Mesendoderm (in vitro differentiated cells): ENCODE measurements around the gene NT5C1A. TPM values are rescaled to one million over a fixed set of nuclear protein-coding genes. Genes with fewer than 3 reads are reported as not detected.
A peak's percentile ranks its signal among the peaks of the same experiment; 100 is the strongest.

Experiments
- DNase-seq: peaks from one replicate; pipeline ENCODE4 v3.0.0; 2013
- H2AK5ac ChIP-seq: 2 replicates; pipeline ENCODE4 v1.6.1; 2013; ENCODE audit warnings: low read length, inconsistent platforms
- H2BK120ac ChIP-seq: 2 replicates; pipeline ENCODE4 v1.6.1; 2013; ENCODE audit warnings: low read depth, mild to moderate bottlenecking, low read length, moderate library complexity, mixed read lengths
- H2BK15ac ChIP-seq: replicated peaks from 2 replicates; pipeline ENCODE4 v1.6.1; 2013; ENCODE audit warnings: low read depth, mild to moderate bottlenecking, moderate library complexity
- H2BK5ac ChIP-seq: 2 replicates; pipeline ENCODE4 v1.6.1; 2013; ENCODE audit warnings: low read length, inconsistent platforms
- H3K18ac ChIP-seq: 2 replicates; pipeline ENCODE4 v1.6.1; 2013; ENCODE audit warnings: mild to moderate bottlenecking, low read length, mixed read lengths
- H3K23ac ChIP-seq: one replicate; pipeline ENCODE4 v1.6.1; 2013; ENCODE audit warnings: low read length
- H3K27ac ChIP-seq: 2 replicates; pipeline ENCODE4 v1.5.1; 2013; ENCODE audit warnings: low read depth, mild to moderate bottlenecking, inconsistent platforms, low read length, moderate library complexity
- H3K27me3 ChIP-seq: 2 replicates; pipeline ENCODE4 v1.6.1; 2013; ENCODE audit warnings: low read length, control low read depth, mild to moderate bottlenecking, inconsistent platforms; ENCODE audit not compliant: insufficient read depth, poor library complexity
- H3K36me3 ChIP-seq: 2 replicates; pipeline ENCODE4 v1.6.1; 2013; ENCODE audit warnings: low read length, inconsistent platforms; ENCODE audit not compliant: control insufficient read depth, insufficient read depth
- H3K4ac ChIP-seq: one replicate; pipeline ENCODE4 v1.6.1; 2013; ENCODE audit warnings: low read depth, mild to moderate bottlenecking, low read length, moderate library complexity
- H3K4me1 ChIP-seq: 2 replicates; pipeline ENCODE4 v1.6.1; 2013; ENCODE audit warnings: low read depth, low read length, inconsistent platforms; ENCODE audit not compliant: control insufficient read depth
- H3K4me2 ChIP-seq: 2 replicates; pipeline ENCODE4 v1.6.1; 2013; ENCODE audit warnings: low read length
- H3K4me3 ChIP-seq: 2 replicates; pipeline ENCODE4 v1.5.1; 2013; ENCODE audit warnings: mild to moderate bottlenecking, low read length
- H3K56ac ChIP-seq: one replicate; pipeline ENCODE4 v1.6.1; 2013; ENCODE audit warnings: low read length
- H3K79me1 ChIP-seq: 2 replicates; pipeline ENCODE4 v1.6.1; 2013; ENCODE audit warnings: low read length, inconsistent platforms
- H3K79me2 ChIP-seq: 2 replicates; pipeline ENCODE4 v1.6.1; 2013; ENCODE audit warnings: mild to moderate bottlenecking, low read length; ENCODE audit not compliant: control insufficient read depth, insufficient read depth
- H3K9ac ChIP-seq: 2 replicates; pipeline ENCODE4 v1.6.1; 2013; ENCODE audit warnings: low read length, inconsistent platforms
- H4K5ac ChIP-seq: one replicate; pipeline ENCODE4 v1.6.1; 2013; ENCODE audit warnings: low read length
- H4K8ac ChIP-seq: one replicate; pipeline ENCODE4 v1.6.1; 2013; ENCODE audit warnings: low read depth, mild to moderate bottlenecking, control low read depth, low read length, moderate library complexity
- WGBS: extraction: QIAGEN DNeasy Blood & Tissue Kit; methylation state at CpG from one replicate; pipeline ENCODE4 v1.1.7; 2013; ENCODE audit warnings: low lambda C conversion rate, missing lambda C conversion rate; ENCODE audit not compliant: insufficient coverage; ENCODE audit errors: extremely low coverage; 5-methylcytosine and 5-hydroxymethylcytosine counted together
- polyA plus RNA-seq, 2 experiments: library from polyadenylated mRNA; stranded (reverse); fragments of 200-250 nt; gene quantifications; one replicate each; pipeline ENCODE4 v1.2.3, GENCODE V29; 2013

NT5C1A gene
- polyA plus RNA-seq (2013, experiment 1 of 2): not detected
- not detected for polyA plus RNA-seq (2013, experiment 2 of 2)

DNA sequence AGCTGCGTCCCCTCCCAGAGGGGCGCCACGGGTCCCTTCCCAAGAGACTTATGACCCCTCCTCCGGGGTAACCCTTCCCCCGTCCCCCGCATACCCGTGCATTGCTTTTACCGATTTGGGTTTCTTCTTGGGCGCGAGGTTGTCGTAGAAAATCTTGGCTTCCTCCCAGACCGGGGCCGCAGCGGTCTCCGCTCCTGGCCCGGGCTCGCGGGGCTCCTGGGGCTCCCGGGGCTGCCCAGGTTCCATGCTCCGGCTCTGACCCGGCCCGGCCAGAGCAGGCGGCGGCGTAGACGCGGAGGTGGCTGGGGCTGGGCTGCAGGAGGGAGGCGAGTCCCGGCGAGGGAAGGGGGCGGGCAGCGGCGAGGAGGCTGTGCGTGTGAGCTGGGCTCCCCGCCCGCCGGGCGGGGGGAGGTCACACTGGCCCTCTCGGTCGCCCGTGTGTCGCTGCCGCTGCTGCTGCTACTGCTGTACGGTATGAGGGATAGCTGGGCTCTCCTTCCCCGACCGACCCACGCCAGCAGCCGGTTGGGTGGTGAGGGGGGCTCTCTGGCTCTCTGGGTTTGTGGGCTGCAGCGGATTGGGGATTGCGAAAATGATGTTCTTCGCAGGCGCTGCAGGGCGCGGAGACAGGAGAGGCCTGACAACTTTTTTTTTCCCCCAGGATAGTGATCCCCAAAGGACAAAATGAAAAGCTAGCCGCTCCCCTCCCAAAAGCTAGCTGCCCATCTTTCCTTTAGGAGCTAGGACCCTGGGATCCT, at the start of gene NT5C1A:
Gene NT5C1A, minus strand, starts transcription at position 315 of the 758 bp plus-strand sequence. Its CDS starts 69 bp downstream, at position 246.
- peak within 1 kb of the TSS; percentile 42 for H3K56ac ChIP-seq

DNA sequence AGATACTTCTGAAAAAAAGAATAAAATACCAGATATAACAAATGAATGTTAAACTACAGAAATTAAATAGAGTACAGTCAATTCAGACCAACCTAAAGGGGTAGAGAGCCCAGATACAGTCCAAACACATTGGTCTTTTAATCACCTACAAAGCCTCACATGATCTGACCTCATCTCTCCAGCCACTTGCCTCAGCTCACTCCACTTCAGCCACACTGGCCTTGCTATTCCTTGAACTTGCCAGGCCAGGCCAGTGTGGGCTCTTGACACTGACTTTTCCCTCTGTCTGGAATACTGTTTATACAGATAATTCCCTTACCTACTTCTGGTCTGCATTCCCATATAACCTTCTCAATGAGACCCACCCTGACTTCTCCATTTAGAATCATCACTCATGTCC, 49.8 kb upstream of the NT5C1A start:
- H3K27ac ChIP-seq: no peak overlapping the region
- H3K4ac ChIP-seq: no peak overlapping the region
- H4K8ac ChIP-seq: no peak overlapping the region
- no peak overlapping the region for H3K4me3 ChIP-seq
- no peak overlapping the region for H2AK5ac ChIP-seq
- no peak overlapping the region for H3K56ac ChIP-seq
- no peaks in the 10 kb centered on the region for H3K4me1 ChIP-seq
- H2BK15ac ChIP-seq: no peak overlapping the region
- H3K27me3 ChIP-seq: peaks cover 22% of the 10 kb centered on the region
- H4K5ac ChIP-seq: no peak overlapping the region
- no peak overlapping the region for H3K23ac ChIP-seq
- no peaks in the 10 kb centered on the region for H3K36me3 ChIP-seq
- no peak overlapping the region for H3K18ac ChIP-seq
- H3K79me1 ChIP-seq: no peaks in the 10 kb centered on the region
- H3K4me2 ChIP-seq: no peak overlapping the region
- DNase-seq: no peak
- no peak overlapping the region for H3K9ac ChIP-seq
- H3K79me2 ChIP-seq: no peaks in the 10 kb centered on the region
- no peak overlapping the region for H2BK120ac ChIP-seq
- H2BK5ac ChIP-seq: no peak overlapping the region

More for the DNA sequence above, at the start of gene NT5C1A:
- H3K4me2 ChIP-seq: peak within 1 kb of the TSS; percentile 56
- H2BK120ac ChIP-seq: no peak within 1 kb of the TSS
- H3K27ac ChIP-seq: no peak within 1 kb of the TSS
- no peak within 1 kb of the TSS for H2BK5ac ChIP-seq
- no peak for DNase-seq
- WGBS: no CpG with 5 or more reads among the region's 55 CpGs
- no peak within 1 kb of the TSS for H3K9ac ChIP-seq
- peaks cover 39% of the 10 kb centered on the region for H3K27me3 ChIP-seq
- H3K79me1 ChIP-seq: no peaks in the 10 kb centered on the region
- H4K5ac ChIP-seq: no peak within 1 kb of the TSS
- no peaks in the 10 kb centered on the region for H3K79me2 ChIP-seq
- H2BK15ac ChIP-seq: no peak within 1 kb of the TSS
- H3K4me1 ChIP-seq: no peaks in the 10 kb centered on the region
- H3K18ac ChIP-seq: no peak within 1 kb of the TSS
- H3K36me3 ChIP-seq: no peaks in the 10 kb centered on the region
- no peak within 1 kb of the TSS for H3K4me3 ChIP-seq
- no peak within 1 kb of the TSS for H2AK5ac ChIP-seq
- no peak within 1 kb of the TSS for H3K4ac ChIP-seq
- no peak within 1 kb of the TSS for H3K23ac ChIP-seq
- no peak within 1 kb of the TSS for H4K8ac ChIP-seq

DNA sequence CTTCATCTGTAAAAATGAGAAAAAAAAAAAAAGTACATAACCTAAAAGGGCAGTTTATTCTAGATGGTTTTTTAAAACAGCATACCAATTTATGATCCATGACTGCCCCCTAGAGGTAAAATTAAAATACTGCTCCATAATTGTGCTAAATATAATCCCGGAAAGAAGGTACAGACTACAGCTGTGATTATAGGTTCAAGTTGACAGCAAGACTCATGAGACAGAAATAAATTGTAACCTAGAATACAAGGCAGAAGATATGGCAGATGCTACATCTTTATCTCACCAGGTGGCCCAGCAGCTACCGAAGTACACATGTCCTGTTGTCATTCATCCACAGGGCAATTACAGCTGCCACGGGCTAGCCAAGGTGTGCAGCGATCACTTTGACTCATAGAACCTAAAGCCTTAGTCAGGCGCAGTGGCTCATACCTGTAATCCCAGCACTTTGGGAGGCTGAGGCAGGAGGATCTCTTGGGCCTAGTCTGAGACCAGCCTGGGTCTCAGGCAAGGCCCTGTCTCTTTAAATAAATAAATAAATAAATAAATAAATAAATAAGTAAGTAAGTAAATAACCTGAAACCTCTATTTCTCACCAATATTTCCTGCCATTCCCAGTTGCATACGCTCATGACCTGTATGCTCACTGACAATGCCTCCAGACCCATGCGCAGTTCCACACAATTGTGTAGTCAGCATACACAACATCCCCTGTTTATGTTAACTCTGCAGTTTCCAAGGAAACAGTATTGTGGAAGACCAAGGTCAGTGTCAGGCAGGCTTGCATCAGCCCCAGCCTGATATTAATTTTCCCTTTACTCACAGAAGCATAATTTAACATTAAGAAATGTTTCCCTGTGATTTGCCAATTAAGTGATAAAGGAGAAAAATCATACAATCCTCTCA, 48.4 kb upstream of the NT5C1A start:
- no peaks in the 10 kb centered on the region for H3K36me3 ChIP-seq
- H3K27ac ChIP-seq: no peak overlapping the region
- H3K4me3 ChIP-seq: no peak overlapping the region
- no peak overlapping the region for H3K4me2 ChIP-seq
- peaks cover 22% of the 10 kb centered on the region for H3K27me3 ChIP-seq
- H3K23ac ChIP-seq: no peak overlapping the region
- H2AK5ac ChIP-seq: no peak overlapping the region
- H3K9ac ChIP-seq: no peak overlapping the region
- H3K56ac ChIP-seq: no peak overlapping the region
- H4K5ac ChIP-seq: no peak overlapping the region
- no peaks in the 10 kb centered on the region for H3K79me2 ChIP-seq
- no peak overlapping the region for H2BK15ac ChIP-seq
- no peak overlapping the region for H3K4ac ChIP-seq
- H3K18ac ChIP-seq: no peak overlapping the region
- H2BK5ac ChIP-seq: no peak overlapping the region
- peak; percentile 52 for DNase-seq
- H3K79me1 ChIP-seq: no peaks in the 10 kb centered on the region
- H2BK120ac ChIP-seq: no peak overlapping the region
- H4K8ac ChIP-seq: no peak overlapping the region
- no CpG with 5 or more reads among the region's 7 CpGs for WGBS
- H3K4me1 ChIP-seq: no peaks in the 10 kb centered on the region

DNA sequence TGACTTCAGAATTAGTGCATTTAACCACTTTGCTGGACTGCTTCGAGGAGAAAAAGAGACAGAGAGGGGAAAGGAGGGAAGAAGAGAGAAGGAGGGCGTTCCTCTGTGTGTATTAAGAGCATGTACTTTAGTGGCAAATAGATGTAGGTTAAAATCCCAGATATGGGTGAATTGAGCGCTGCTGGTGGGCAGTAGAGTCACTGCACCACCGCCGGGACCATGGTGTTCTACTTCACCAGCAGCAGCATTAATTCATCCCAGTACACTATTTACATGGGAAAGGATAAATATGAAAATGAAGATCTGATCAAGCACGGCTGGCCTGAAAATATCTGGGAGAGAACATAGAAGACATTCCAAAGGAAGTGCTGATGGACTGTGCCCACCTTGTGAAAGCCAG, 45.9 kb upstream of the NT5C1A start:
- Histone ChIP-seq H3K4me2 (no peak overlapping the region), H3K56ac (no peak overlapping the region), H3K36me3 (no peaks in the 10 kb centered on the region), H3K27me3 (peaks cover 34% of the 10 kb centered on the region), H3K4ac (no peak overlapping the region), H3K23ac (no peak overlapping the region), H3K4me3 (no peak overlapping the region), H2BK120ac (no peak overlapping the region), H4K8ac (no peak overlapping the region), H3K27ac (no peak overlapping the region), H2BK5ac (no peak overlapping the region), H3K18ac (no peak overlapping the region), H4K5ac (no peak overlapping the region), H3K79me2 (no peaks in the 10 kb centered on the region), H3K9ac (no peak overlapping the region), H3K79me1 (no peaks in the 10 kb centered on the region), H3K4me1 (no peaks in the 10 kb centered on the region), H2BK15ac (no peak overlapping the region), H2AK5ac (no peak overlapping the region)
- no CpG with 5 or more reads among the region's 6 CpGs for WGBS
- no peak for DNase-seq

DNA sequence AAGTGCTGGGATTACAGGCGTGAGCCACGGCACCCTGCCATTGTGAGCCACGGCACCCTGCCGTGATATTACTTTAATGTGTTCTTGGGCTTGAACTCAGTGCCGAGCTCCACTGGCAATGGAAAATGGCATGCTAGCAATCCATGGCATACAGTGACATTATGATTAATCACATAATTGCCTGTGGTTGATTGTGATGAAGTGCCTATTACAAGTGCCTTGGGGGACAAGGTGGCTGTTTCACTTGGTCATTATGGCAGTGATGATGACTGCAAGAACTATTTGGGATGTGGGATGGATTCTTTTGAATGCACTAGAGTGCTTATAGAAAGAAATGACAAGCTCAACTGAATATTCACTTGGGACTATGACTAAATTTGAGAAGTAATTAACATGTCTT, 41.6 kb upstream of the NT5C1A start:
- WGBS: no CpG with 5 or more reads among the region's 5 CpGs
- Histone ChIP-seq H3K18ac (no peak overlapping the region), H3K27me3 (peaks cover 45% of the 10 kb centered on the region), H3K23ac (no peak overlapping the region), H2AK5ac (no peak overlapping the region), H4K5ac (no peak overlapping the region), H3K56ac (no peak overlapping the region), H3K4me2 (no peak overlapping the region), H3K79me2 (no peaks in the 10 kb centered on the region), H3K27ac (no peak overlapping the region), H3K9ac (no peak overlapping the region), H3K79me1 (no peaks in the 10 kb centered on the region), H3K36me3 (no peaks in the 10 kb centered on the region), H3K4me1 (no peaks in the 10 kb centered on the region), H2BK5ac (no peak overlapping the region), H3K4ac (no peak overlapping the region), H3K4me3 (no peak overlapping the region), H2BK120ac (no peak overlapping the region), H4K8ac (no peak overlapping the region), H2BK15ac (no peak overlapping the region)
- no peak for DNase-seq
